H1 (cell line): ENCODE results near the gene KLHDC1. TPM values are rescaled to one million over a fixed set of nuclear protein-coding genes. Genes with fewer than 3 reads are reported as not detected.

Source experiments
- CREB1 ChIP-seq: IDR thresholded peaks from 2 replicates; pipeline ENCODE4 v1.6.1; 2012; ENCODE audit warnings: inconsistent platforms
- JUN ChIP-seq: IDR thresholded peaks from 2 replicates; pipeline ENCODE4 v1.6.1; 2011; ENCODE audit warnings: low read depth, mild to moderate bottlenecking, improper control_type of control experiment, low read length
- SAP30 ChIP-seq: fragments of 300-600 bp; sonication (generic); IDR thresholded peaks from 2 replicates; pipeline ENCODE4 v1.7.1; 2012; ENCODE audit warnings: low read length, moderate library complexity, mild to moderate bottlenecking, inconsistent platforms; ENCODE audit not compliant: insufficient read depth, insufficient replicate concordance
- SRF ChIP-seq: IDR thresholded peaks from 2 replicates; pipeline ENCODE4 v1.6.1; 2011; ENCODE audit warnings: mild to moderate bottlenecking, low read depth, low read length, moderate library complexity
- TAF1 ChIP-seq: IDR thresholded peaks from 2 replicates; pipeline ENCODE4 v1.6.1; 2011; ENCODE audit warnings: mild to moderate bottlenecking, low read depth, low read length
- polyA plus RNA-seq, 7 experiments: library from polyadenylated mRNA; depleted of rRNA in 3 of 7; stranded (reverse) in 5 of 7; unstranded in 2 of 7; fragments of >200 nt in 5 of 7; fragments of 200-250 nt in 2 of 7; gene quantifications; 1 replicate in 5 of 7; 2 replicates in 1 of 7; 4 replicates in 1 of 7; pipeline versions ENCODE4 v1.2.1 to v1.2.3, GENCODE V29; 2011 to 2013; ENCODE audit warnings: missing spikeins in 2 of 7, mixed read lengths in 2 of 7
- total RNA-seq: library from RNA; stranded (reverse); fragmentation: NEBNext Ultra II Directional; extraction: Animal tissue kit (Norgen Biotek cat#: 25700); gene quantifications from 2 replicates; pipeline ENCODE4 v1.2.1, GENCODE V29; 2021

Gene KLHDC1
- total and polyA plus RNA-seq, 2 of the 8 experiments (the other 6 are each of a cell fraction or from before 2014, with no cell fraction given), result 0.08 TPM; not detected in 1

DNA sequence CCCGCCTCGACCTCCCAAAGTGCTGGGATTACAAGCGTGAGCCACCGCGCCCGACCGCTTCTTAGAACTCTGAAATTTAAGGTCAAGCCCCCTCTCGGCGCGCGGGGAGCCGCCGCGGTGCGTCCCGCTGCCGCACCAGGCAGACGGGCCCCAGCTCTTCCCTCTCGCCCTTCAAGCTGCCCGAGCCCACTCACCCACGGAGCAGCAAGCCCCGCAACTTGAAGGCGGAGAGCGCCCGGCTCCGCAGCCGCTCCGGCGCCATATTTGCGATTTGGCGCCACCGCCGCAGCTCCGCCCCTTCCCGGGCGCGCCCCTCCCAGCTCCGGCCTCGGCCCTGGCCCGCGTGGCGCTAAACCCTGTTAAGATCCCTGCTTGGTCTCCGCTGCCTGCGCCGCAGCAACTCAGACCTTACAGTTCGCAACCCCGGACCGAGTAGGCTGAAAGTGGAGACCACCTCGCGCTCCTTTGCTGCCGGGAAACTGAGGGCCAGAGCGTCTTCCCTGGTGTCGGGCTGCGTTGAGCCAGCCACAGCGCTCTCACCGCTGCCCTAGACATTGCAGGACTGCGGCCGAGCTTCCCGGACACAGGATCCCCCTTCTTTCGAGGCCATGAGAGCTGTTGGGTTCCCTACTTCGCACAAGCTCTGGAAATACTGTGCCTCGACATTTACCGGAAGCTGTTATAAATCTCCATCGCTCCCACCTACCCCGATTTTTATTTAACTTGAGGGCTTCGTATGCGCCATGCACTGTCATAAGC, 4.8 kb upstream of the KLHDC1 start, which contains the start of gene POLE2 (continued):
- TF ChIP-seq SAP30, result no peak
- TF ChIP-seq SRF, result no peak
- peak; percentile 94 for TF ChIP-seq TAF1
- TF ChIP-seq CREB1, result no peak
- no peak for TF ChIP-seq JUN
